ENCODE results near the gene CCDC180.

CCDC180 gene

DNA sequence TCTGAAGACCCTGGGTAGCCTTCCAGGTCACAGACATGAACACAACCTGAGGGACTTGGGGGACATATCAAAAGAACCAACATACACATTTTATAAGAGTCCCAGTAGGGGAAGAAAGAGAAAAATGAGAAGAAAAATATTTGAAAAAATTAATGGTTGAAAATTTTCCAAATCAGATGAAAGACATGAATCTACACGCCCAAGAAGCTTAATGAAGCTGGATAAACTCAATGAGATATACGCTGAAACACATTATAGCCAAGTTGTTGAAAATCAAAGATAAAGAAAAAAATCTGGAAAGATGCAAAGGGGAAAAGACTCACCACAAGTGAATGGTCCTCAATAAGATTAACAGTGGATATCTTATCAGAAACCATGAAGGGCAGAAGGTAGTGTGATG is 9.6 kb upstream of the CCDC180 start:
- POLR2A ChIA-PET (ENCODE audit: low non-redundant PET) = no interaction called here
- no peak overlapping the region for H3K27ac ChIP-seq
- TF ChIP-seq, protein P1, sequence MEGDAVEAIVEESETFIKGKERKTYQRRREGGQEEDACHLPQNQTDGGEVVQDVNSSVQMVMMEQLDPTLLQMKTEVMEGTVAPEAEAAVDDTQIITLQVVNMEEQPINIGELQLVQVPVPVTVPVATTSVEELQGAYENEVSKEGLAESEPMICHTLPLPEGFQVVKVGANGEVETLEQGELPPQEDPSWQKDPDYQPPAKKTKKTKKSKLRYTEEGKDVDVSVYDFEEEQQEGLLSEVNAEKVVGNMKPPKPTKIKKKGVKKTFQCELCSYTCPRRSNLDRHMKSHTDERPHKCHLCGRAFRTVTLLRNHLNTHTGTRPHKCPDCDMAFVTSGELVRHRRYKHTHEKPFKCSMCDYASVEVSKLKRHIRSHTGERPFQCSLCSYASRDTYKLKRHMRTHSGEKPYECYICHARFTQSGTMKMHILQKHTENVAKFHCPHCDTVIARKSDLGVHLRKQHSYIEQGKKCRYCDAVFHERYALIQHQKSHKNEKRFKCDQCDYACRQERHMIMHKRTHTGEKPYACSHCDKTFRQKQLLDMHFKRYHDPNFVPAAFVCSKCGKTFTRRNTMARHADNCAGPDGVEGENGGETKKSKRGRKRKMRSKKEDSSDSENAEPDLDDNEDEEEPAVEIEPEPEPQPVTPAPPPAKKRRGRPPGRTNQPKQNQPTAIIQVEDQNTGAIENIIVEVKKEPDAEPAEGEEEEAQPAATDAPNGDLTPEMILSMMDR (conservative IDR thresholded peaks at IDR 0.05; ENCODE audit: low read depth) = no peak
- no peak for DNase-seq (ENCODE audit: low spot score)
- CTCF ChIA-PET = interaction anchor here (0.5 to 0.6 kb wide), 2 partner anchors 601 to 1784 kb away, joined by 3 to 5 read pairs; no protein-coding TSS in a partner anchor

DNA sequence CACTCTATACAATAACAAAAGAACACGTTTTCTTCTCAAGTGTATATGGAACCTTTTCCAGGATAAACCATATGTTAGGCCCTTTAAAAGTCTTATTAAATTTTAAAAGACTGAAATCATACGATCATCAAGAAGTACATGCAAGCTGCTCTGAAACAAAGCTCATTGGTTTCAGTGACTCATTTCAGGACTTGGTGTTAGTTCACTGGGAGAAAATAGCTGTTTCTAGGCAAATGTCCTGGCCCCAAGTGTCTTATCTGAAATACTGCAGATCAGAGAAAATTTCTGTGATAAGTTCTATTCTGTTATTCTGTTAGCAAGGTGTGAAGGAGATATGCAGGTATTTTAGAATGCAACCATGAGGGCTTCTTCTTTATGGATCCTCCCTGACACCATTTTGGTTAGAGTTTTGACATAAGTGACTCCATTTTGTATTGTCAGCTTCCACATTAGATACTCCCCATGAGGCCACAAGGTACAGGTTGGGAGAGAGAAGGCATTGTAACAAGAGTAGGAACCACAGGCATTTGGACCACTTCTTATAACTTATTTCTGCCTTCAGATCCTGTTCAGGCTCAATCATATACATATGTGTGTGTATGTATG is 7.5 kb upstream of the CCDC180 start:
- ChIA-PET CTCF (interaction anchor here (0.6 to 1.0 kb wide), 3 partner anchors 79 to 697 kb away, joined by 3 to 5 read pairs (median 4); no protein-coding TSS in a partner anchor), POLR2A (ENCODE audit: low non-redundant PET) (no interaction called here)
- no peak for DNase-seq (ENCODE audit: low spot score)
- H3K27ac ChIP-seq = no peak overlapping the region
- TF ChIP-seq, protein P1 (conservative IDR thresholded peaks at IDR 0.05; ENCODE audit: low read depth) = no peak

DNA sequence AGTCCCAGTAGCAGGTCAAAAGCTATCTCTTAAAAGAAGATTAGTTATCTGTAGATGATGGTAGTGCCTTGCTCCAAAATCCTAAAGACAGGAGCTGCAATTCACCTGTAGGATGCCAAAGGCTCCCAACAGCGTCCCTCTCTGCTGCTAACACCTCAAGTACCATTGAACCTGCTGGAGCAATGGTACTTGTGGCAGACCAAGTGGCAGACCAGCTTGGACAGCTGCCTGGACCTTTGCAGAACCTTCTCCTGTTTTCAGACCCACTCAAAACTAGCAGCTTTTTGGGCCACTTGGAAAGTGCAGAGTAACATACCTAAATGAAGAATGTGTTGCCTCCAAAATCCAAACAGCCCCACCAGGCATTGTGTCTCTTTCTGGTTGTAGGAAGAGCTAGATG is 6.9 kb upstream of the CCDC180 start:
- POLR2A ChIA-PET (ENCODE audit: low non-redundant PET) = no interaction called here
- no peak overlapping the region for H3K27ac ChIP-seq
- TF ChIP-seq, protein P1 (conservative IDR thresholded peaks at IDR 0.05; ENCODE audit: low read depth) = no peak
- DNase-seq (ENCODE audit: low spot score) = no peak
- CTCF ChIA-PET = interaction anchor here (0.6 to 1.0 kb wide), 2 partner anchors 80 to 87 kb away, joined by 3 to 4 read pairs; no protein-coding TSS in a partner anchor

DNA sequence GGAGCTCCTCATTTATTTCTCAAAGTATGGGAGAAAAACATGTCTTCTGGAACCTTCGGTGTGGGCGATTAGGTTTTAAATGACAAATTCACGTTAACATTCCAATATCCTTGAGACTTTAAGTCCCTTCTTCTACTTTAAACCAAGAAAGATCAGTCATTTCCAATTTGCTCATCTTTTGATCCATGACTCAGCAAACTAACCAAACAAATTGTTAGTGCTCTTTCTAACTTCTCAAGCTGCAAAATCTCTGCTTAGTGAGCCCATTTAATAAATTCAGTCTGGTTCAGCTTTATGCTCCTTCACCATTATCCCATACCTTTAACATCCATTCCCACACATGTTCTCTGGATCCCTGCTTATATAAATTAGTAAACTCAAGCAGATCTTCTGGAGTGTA is 5.5 kb upstream of the CCDC180 start:
- H3K27ac ChIP-seq = no peak overlapping the region
- ChIA-PET CTCF (no interaction called here), POLR2A (ENCODE audit: low non-redundant PET) (no interaction called here)
- DNase-seq (ENCODE audit: low spot score) = no peak
- TF ChIP-seq, protein P1 (conservative IDR thresholded peaks at IDR 0.05; ENCODE audit: low read depth) = no peak

DNA sequence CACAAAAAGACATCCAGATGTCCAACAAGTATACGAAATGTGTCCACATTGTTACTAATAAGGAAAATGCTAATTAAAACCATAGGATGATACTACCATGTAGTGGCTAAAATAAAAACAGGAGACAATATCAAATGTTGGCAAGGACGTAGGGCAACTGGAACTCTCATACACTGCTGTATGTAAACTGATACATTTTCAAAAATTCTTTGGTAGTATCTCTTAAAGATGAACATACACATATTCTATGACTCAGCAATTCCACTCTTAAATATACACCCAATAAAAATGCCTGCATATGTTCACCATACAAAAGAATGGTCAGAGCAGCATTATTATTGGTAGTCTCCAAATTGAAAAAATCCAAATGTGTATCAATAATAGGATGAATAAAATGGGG is 2.9 kb upstream of the CCDC180 start:
- POLR2A ChIA-PET (ENCODE audit: low non-redundant PET) = no interaction called here
- TF ChIP-seq, protein P1 (conservative IDR thresholded peaks at IDR 0.05; ENCODE audit: low read depth) = no peak

DNA sequence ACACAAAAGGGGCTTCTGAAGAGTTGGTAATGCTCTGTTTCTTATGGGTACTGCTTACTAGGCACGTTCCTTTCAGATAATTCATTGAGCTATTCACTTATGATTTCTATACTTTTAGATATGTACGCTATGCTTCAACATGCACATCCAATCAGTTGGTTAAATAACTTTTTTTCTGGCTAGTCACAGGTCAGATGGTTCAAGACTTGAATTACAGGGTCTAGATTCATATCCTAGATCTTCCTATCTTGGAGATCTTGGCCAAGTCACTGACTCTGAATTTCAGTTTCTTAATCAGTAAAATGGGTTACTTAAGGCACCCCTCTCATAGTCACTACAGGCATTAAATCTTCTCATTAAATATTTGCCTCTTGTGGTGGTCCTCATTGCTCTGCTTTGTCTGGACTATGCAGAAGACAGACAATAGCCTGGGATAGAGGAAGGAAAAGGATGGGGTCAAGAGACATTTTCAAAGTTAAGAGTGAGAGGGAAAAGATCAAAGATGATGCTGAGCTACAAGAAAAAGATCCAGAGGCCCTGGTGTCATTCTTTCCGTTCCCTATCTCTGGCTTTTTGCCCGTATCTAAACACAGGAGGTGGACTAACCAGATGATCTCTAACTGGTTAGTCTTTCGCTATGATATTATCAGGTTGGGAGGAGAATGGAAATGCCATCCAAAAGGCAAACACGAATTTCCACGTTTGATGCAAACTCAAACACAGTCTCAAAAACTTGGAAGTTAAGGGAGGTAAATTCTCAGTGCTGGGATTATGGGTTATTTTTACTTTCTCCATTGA is 1.8 kb upstream of the CCDC180 start:
- no peak for DNase-seq (ENCODE audit: low spot score)
- TF ChIP-seq, protein P1 (conservative IDR thresholded peaks at IDR 0.05; ENCODE audit: low read depth) = no peak
- CTCF ChIA-PET = interaction anchor here (1.2 kb wide), 1 partner anchor 11 kb away, joined by 3 read pairs; no protein-coding TSS in a partner anchor
- H3K27ac ChIP-seq = no peak overlapping the region
- POLR2A ChIA-PET (ENCODE audit: low non-redundant PET) = no interaction called here

More for the DNA sequence above, 2.9 kb upstream of the CCDC180 start:
- no peak for DNase-seq (ENCODE audit: low spot score)
- CTCF ChIA-PET = no interaction called here
- no peak overlapping the region for H3K27ac ChIP-seq

All from RWPE1 (cell line).